NOMO-1 treated with dmso at 0.1 percent for 144 hours (cell line): ENCODE results near the gene KRT35.

ENCODE experiments used
- DNase-seq: peaks from one replicate; lab custom pipeline; 2025; ENCODE audit not compliant: unreplicated experiment; lab: John Stamatoyannopoulos, UW

The KRT35 gene

DNA sequence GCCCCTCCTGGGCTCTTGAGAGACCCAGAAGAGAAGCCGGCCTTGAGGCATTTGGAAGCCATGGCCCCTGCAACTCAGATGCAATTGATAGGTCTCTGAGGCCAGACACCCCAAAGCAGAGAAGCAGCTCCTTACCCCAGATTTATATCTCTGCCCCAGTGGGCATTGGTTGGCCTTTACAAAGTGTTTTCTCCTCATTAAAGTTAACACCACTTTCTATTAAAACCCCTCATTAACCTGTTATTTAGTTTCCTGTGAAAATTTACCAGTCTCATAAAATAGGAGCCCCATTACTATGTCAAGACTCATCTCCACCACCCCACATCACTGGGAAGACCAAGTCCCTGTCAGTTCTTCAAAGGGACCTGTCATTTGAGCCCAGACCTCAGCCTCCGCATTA, at the start of gene KRT35:
Gene KRT35, minus strand, starts transcription at position 116 of the 400 bp plus-strand sequence. Its CDS starts 54 bp downstream, at position 62.
- DNase-seq, result no peak

DNA sequence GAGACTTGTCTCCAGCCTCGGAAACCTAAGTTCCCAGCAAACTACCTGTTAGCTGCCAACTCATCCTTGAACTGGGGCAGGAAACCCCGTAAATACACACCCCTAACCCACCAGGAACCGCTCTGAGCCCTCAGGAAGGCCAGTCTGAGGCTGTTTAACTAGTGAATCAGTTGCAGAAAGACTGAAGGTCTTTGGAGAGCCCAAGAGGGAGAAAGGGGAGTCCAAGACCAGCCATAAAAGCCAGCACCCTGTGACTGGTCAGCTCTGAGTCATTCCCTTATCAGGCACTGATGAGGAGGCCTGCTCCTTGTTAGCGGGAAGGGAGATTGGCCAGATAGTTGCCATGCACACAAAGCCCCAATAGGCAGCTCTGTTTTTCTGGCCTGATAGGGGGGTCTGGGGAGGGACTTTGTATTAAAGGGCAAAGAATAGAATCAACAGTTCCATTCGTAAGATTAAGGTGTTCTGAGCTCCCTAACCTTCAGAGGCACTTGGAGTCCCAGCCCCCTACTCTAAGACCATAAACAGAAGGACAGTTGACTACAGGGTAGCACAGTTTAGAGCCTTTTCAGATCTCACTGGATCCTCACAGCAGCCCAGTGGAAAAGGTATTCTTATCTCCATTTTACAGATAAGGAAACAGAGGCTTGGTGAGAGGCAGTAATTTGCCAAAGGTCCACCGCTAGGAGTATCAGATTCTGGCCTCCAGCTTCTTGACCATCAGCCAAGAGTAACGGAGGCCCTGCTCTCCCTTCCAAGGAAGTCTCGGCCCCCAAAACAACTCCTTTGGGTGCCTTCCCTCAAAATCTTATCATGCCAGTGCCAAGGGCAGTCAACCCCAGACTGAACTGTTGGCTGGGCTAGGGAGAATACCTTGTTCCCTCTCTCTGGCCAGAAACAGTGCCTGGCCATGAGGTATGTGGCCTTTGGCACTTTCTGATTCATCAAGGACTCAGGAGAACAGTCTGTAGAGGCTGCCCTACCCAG, 49.4 kb upstream of the KRT35 start:
- DNase-seq, result no peak

DNA sequence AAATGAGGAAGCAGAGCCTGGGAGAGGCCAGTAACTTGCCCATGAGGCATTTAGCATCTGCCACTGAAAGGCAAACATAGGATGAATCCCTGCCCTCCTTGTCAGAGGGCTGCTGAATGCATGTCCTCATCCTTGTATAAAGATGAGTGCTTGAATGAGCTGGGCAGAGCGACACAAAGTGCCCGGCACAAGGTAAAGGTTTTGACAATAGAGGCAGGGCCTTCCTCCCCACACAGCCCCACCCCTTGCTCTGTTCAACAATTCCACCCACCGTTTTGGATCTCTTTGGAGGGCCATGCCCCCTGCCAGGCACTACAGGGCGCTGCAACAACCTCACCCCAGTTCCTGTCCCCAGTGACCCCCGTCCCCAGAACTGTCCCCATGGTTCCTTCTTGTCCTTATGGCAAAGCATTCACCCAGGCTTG, 48.6 kb upstream of the KRT35 start:
- DNase-seq, result no peak

GRCh38 chr17:41528959-41529353, 48.0 kb upstream of the KRT35 start:
- DNase-seq, result no peak

GRCh38 chr17:41527063-41528023, 46.4 kb upstream of the KRT35 start:
- no peak for DNase-seq

DNA sequence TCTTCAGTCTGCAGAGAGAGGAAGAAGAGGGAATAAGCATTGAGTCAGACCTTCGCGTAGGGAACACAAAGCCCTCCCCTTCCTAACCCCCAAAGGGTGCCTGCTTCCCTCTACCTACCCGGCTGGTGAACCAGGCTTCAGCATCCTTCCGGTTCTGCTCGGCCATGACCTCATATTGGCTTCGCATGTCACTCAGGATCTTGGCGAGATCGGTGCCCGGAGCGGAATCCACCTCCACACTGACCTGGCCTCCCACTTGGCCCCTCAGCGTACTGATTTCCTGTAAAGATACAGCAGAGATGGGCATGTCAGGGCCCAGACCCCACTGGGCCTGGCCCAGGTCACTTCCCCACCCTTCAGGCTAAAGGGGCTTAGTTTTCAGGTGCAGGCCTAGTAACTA, 43.3 kb upstream of the KRT35 start:
- DNase-seq, result no peak

DNA sequence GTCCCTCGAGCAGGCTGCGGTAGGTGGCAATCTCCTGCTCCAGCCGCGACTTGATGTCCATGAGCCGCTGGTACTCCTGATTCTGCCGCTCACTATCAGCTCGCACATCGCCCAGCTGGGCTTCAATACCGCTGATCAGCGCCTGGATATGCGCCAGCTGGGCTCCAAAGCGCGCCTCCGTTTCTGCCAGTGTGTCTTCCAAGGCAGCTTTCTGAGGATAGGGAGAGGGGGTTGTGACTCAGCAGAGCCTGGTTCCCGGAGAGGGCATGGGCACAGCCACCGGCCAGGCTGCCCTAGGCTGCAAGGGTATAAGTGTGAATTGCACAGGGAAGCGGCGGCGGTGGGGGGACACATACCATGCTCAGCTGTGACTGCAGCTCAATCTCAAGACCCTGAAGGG, 42.8 kb upstream of the KRT35 start:
- DNase-seq, result no peak

- no peak for DNase-seq
These were observed 42.3 kb upstream of the KRT35 start for GRCh38 chr17:41523225-41523593.

- DNase-seq, result no peak
These were observed 41.6 kb upstream of the KRT35 start for GRCh38 chr17:41522301-41523224.

GRCh38 chr17:41521574-41522261, 40.8 kb upstream of the KRT35 start:
- no peak for DNase-seq

DNA sequence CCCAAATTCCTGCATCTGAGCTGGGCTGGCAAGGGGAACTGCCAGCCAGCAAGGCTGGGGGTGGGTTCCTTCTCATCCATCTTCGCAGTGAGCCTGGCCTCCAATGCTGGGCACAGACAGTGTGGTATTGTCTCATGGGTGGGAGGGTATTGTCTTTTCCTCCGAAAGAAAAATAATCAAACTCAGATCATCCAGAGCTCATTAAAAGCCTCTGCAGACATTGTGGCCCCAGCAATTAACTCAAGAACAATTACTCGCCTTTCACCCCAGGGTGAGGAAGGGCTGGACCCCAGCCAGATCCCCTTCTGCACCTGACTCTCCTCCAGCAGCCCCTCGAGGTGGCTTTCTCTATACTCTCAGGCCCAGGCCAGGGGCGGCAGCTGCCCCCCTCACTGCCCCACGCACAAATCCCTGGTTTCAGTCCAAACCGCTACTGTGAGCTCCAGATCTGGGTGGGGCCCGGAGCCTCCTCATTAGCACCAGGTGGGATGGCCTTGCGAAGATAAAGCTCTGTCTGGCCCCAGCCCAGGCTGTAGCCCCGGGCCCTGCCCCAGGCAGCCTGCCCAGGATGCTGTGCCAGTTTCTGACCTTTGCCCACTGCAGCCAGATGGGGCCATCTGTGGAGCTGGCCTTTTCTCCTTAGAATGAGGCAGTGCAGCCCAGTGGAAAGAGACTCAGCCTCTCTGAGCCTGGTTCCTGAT, 40.0 kb upstream of the KRT35 start:
- no peak for DNase-seq

GRCh38 chr17:41519501-41520224, 38.7 kb upstream of the KRT35 start:
- DNase-seq, result no peak

DNA sequence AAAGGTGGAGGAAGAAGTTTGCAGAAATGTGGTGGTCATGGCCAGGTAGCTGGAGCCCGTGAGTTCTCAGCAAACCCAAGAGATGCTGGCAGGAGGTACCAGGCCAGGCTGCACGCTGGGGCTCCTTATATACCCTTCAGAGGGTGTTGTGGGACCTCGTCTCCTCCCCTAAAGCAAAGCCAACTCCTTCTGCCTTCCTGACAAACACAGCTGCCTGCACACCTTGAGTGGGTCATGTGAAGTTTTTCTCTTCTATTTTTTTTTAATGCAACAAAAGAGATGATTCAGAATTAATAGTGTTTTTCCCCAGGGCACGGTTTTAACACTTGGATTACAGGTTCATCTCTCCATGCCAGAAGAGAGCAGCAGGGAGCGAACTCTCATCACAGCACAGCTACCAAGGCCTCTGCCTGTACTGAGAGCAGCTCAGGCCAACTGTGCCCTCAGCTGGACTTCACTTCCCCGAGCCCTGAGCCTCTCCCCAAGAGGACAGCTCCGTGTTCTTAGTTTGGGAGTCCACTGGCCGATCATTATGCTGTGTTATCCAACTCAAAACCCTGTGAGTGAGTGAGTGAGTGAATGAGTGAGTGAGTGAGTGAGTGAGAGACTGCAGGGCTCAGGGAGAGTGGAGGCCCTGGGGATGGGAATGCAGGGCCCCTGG, 38.0 kb upstream of the KRT35 start, which contains the start of gene KRT15:
Gene KRT15, minus strand, starts transcription at position 102 of the 661 bp plus-strand sequence. Its CDS starts 63 bp downstream, at position 39.
- no peak for DNase-seq

DNA sequence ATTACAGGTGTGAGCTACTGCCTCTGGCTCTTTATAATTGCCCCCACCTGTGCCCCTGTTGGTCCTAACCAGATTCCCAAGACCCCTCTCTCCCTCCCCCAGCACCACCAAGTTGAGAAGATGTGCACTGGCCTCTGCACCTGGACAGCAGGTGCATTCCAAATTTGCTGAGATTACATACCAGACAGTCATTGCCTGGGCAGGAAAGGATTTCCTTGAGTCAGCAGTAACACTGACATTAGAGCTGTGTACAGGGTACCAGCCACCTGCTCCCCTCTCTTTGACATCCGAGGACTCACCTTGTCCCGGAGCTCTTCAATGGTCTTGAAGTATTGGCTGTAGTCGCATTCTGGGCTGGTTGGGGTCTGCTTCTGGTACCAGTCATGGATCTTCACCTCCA, 37.1 kb upstream of the KRT35 start:
- no peak for DNase-seq

DNA sequence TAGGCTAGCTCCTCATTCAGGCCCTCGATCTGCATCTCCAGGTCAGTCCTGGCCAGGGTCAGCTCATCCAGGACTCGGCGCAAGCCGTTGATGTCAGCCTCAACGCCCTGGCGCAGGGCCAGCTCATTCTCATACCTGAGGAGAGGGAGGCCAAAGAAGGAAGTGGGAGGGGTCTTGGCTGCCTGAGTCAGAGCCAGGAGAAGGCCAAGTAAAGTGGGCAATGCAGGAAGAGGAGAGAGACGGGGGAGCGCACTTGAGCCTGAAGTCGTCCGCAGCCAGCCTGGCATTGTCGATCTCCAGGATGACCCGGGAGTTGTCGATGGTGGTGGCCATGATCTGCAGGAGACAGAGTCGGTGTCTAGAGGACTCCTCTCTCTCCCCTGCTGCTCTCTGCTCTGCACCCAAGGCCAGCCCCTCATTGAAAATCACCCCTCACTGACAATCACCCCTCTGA, 35.9 kb upstream of the KRT35 start:
- DNase-seq, result no peak

DNA sequence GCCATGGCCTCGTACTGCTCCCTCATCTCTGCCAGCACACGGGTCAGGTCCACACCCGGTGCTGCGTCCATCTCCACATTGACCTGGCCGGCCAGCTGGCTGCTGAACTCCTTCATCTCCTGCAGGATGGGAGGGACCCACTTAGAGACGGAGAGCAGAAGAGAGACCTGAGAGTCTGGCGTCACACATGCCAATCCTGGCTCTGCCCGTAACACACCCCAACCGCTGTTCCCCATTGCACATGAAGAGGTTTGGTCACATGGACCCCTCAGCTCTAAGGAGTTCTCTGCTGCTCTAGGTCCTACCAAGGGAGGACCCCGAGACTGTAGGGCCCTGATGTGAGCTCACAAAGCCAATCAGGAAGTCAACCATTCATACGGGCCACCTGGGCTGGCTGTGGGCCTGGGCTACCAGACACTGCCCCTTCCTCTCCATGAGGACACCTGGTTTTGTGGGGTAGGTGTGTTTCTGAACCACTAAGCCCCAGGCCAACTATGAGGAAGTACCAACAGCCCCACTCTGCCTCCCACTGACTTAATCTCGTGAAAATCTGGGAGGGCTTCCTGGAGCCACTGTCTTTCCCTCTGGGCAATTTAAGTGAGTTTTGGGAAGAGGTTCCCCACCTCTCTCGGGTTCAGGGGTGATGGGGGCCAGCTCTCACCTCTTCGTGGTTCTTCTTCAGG, 35.3 kb upstream of the KRT35 start:
- DNase-seq, result no peak

- no peak for DNase-seq
These were observed 32.2 kb upstream of the KRT35 start for GRCh38 chr17:41513168-41513547.
